DMS53 (cell line): ENCODE data around the gene PDE10A.

Experiments
- DNase-seq: peaks from one replicate; lab custom pipeline; 2025; lab: John Stamatoyannopoulos, UW

PDE10A gene

GRCh38 chr6:165390475-165390874 lies 272.6 kb downstream of the PDE10A start:
- DNase-seq = no peak

- no peak for DNase-seq
These were observed 273.5 kb downstream of the PDE10A start for GRCh38 chr6:165389534-165389933.

GRCh38 chr6:165383323-165383722 lies 279.7 kb downstream of the PDE10A start:
- DNase-seq = no peak

GRCh38 chr6:165376100-165376499 lies 286.9 kb downstream of the PDE10A start:
- DNase-seq = no peak

GRCh38 chr6:165365371-165365770 lies 297.7 kb downstream of the PDE10A start:
- no peak for DNase-seq

- no peak for DNase-seq
These were observed 317.3 kb downstream of the PDE10A start for GRCh38 chr6:165345700-165346099.

- DNase-seq = no peak
These were observed 322.5 kb downstream of the PDE10A start for GRCh38 chr6:165340532-165340931.

GRCh38 chr6:165325609-165326008 lies 337.4 kb downstream of the PDE10A start:
- DNase-seq = no peak

GRCh38 chr6:165321555-165322145 lies 341.4 kb downstream of the PDE10A start:
- no peak for DNase-seq

- no peak for DNase-seq
These were observed 341.9 kb downstream of the PDE10A start for GRCh38 chr6:165321150-165321549.

GRCh38 chr6:165317723-165318122 lies 345.3 kb downstream of the PDE10A start:
- DNase-seq = no peak

GRCh38 chr6:165308926-165309731 lies 353.9 kb downstream of the PDE10A start, which contains the start of gene C6orf118:
C6orf118 (minus strand) TSS chr6:165309605; CDS start chr6:165309586, 19 bp downstream.
- peak; percentile 92 for DNase-seq

GRCh38 chr6:165306955-165307354 lies 356.1 kb downstream of the PDE10A start:
- DNase-seq = no peak

GRCh38 chr6:165301372-165302246 lies 361.4 kb downstream of the PDE10A start:
- DNase-seq = no peak

- no peak for DNase-seq
These were observed 362.6 kb downstream of the PDE10A start for GRCh38 chr6:165300422-165300936.

- DNase-seq = no peak
These were observed 364.2 kb downstream of the PDE10A start for GRCh38 chr6:165298875-165299274.

- DNase-seq = no peak
These were observed 364.6 kb downstream of the PDE10A start for GRCh38 chr6:165298402-165298801.

- no peak for DNase-seq
These were observed 370.4 kb downstream of the PDE10A start for GRCh38 chr6:165292657-165293056.
